Measurements from ENCODE around the gene LRRC70.

Gene LRRC70

DNA sequence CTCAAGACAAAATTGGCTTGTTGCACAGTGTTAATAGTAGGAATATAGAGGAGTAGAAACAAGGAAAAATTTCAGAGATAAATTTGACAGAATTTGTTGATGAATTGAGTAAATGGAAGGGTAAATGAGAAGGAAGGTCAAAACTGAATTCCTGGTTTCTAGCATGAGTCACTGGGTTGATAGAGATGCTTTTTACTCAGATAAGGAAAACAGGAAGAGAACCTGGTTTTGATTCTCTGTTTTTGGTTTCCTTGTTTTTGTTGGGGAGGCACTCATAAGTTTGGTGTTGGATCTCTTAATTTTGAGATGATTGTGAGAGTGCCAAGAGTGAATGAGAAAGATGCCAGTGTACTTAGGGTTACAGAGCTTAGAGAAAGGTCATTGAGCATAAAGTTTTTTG is 7.1 kb downstream of the LRRC70 start:
- TF ChIP-seq POLR2A (IDR thresholded peaks at IDR 0.05; ENCODE audit: low read depth, low read length): no peak
- no peak for DNase-seq (ENCODE audit: insufficient read length, low spot score)
- FAIRE-seq: no peak

- FAIRE-seq (no peak), DNase-seq (ENCODE audit: insufficient read length, low spot score) (no peak)
- no peak for TF ChIP-seq POLR2A (IDR thresholded peaks at IDR 0.05; ENCODE audit: low read depth, low read length)
Measured at GRCh38 chr5:62587737-62588136, 9.1 kb downstream of the LRRC70 start.

DNA sequence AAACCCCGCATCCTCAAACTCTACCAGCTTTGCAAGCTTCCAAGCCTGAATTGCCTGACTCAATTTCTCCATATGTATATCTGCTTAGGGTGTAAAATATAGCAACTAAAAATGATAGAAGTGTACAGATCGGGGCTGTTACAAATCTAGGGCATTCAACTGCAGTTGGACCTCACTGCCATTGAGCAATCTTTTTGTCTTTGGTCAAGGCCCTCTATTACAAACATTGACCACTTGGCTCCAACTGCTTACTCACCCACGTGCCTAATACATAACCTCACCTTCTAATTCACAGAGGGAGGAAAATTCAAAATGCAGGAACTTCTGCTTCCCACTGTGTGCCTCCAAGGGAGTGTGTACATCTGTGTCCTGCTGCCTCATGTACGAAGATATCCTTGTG is 10.0 kb downstream of the LRRC70 start:
- DNase-seq (ENCODE audit: insufficient read length, low spot score) (no peak), FAIRE-seq (no peak)
- no peak for TF ChIP-seq POLR2A (IDR thresholded peaks at IDR 0.05; ENCODE audit: low read depth, low read length)

GRCh38 chr5:62589504-62589903 is 10.9 kb downstream of the LRRC70 start:
- FAIRE-seq (no peak), DNase-seq (ENCODE audit: insufficient read length, low spot score) (no peak)
- no peak for TF ChIP-seq POLR2A (IDR thresholded peaks at IDR 0.05; ENCODE audit: low read depth, low read length)

GRCh38 chr5:62590387-62590786 is 11.8 kb downstream of the LRRC70 start:
- TF ChIP-seq POLR2A (IDR thresholded peaks at IDR 0.05; ENCODE audit: low read depth, low read length): no peak
- DNase-seq (ENCODE audit: insufficient read length, low spot score): no peak
- FAIRE-seq: no peak

DNA sequence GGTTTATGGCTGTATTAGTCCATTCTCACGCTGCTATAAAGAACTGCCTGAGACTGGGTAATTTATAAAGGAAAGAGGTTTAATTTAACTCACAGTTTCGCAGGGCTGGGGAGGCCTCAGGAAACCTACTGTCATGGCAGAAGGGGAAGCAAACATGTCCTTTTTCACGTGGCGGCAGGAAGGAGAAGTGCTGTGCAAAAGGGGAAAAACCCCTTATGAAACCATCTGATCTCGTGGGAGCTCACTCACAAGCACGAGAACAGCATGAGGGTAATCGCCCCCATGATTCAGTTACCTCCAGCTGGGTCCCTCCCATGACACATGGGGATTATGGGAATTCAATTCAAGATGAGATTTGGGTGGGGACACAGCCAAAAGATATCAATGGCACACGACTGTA is 13.9 kb downstream of the LRRC70 start:
- FAIRE-seq (no peak), DNase-seq (ENCODE audit: insufficient read length, low spot score) (no peak)
- no peak for TF ChIP-seq POLR2A (IDR thresholded peaks at IDR 0.05; ENCODE audit: low read depth, low read length)

DNA sequence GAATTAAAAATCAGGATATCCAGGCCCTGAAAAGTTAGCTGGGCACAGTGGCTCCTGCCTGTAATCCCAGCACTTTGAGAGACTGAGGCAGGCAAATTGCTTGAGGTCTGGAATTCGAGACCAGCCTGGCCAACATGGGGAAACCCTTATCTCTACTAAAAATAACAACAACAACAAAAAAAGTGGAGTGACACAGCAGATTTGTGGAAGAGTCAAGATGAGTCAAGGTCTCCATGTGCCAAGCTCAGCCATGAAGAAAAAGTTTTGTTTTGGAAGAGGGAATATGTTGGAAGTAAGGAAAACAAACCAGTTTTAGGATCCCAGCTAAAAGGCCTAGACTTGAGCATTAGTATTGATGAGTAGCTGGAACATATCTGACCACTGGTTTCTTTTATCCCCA is 14.7 kb downstream of the LRRC70 start:
- TF ChIP-seq POLR2A (IDR thresholded peaks at IDR 0.05; ENCODE audit: low read depth, low read length): no peak

DNA sequence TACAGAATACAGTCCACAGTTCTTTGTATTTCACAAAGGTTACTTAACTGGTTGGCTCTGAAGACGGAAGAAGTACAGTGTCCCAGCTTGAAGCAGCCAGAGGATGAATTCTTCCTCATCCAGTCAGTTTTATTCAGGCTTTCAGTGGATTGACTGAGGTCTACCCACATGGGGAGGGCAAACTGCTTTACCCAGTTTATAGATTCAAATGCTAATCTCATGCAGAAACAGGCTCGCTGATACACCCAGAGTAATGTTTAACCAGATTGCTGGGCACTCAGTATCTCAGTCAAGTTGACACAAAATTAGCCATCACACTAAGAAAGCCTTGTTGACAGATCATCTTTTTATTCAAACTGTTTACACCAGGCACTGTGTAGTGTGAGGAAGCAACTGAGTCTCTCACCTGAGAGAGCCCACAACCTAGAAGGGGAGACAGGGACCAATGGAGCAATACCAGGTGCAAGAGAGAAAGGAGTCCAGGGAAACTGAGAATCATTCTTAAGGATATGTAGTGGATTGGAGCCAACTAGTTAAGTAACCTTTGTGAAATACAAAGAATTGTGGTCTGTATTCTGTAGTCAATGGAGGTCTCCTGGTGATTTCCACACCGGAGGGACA is 15.9 kb downstream of the LRRC70 start:
- no peak for TF ChIP-seq POLR2A (IDR thresholded peaks at IDR 0.05; ENCODE audit: low read depth, low read length)
- no peak for FAIRE-seq
- no peak for DNase-seq (ENCODE audit: insufficient read length, low spot score)

More for the DNA sequence above, 14.7 kb downstream of the LRRC70 start:
- FAIRE-seq (no peak), DNase-seq (ENCODE audit: insufficient read length, low spot score) (no peak)

DNA sequence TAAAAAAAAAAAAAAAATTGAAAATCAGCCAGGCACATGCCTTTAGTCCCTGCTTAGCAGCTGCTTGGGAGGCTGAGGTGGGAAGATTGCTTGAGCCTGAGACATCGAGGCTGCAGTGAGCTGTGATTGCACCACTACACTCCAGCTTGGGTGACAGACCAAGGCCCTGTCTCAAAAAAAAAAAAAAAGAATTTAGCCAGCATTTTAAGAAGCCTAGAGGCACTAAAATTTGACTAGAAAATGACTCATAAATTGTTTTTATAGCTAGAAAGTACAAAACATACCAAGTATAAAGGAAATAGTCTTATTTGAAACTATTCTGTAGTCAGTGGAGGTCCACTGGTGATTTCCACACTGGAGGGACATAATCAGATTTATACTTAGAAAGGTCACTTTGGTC is 17.5 kb downstream of the LRRC70 start:
- FAIRE-seq (no peak), DNase-seq (ENCODE audit: insufficient read length, low spot score) (no peak)
- no peak for TF ChIP-seq POLR2A (IDR thresholded peaks at IDR 0.05; ENCODE audit: low read depth, low read length)

DNA sequence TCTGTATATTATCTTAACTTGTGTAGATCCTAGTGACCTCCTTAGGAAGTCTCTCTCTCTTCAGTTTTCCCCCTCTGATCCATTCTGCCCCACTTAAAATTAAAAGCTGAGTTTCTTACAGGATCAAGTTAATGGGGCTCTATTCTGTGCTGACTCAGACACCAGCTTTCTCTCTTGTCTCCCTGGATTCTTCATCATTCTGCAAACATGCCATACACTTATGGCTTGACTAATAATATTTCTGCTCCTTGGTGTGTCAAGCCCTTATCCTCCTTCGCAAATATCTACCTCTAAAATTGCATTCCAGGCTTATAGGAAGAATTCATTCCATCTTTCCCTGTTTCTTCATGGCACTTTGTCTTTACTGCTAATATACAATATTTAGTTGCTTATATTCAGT is 18.1 kb downstream of the LRRC70 start:
- no peak for TF ChIP-seq POLR2A (IDR thresholded peaks at IDR 0.05; ENCODE audit: low read depth, low read length)
- no peak for DNase-seq (ENCODE audit: insufficient read length, low spot score)
- no peak for FAIRE-seq

DNA sequence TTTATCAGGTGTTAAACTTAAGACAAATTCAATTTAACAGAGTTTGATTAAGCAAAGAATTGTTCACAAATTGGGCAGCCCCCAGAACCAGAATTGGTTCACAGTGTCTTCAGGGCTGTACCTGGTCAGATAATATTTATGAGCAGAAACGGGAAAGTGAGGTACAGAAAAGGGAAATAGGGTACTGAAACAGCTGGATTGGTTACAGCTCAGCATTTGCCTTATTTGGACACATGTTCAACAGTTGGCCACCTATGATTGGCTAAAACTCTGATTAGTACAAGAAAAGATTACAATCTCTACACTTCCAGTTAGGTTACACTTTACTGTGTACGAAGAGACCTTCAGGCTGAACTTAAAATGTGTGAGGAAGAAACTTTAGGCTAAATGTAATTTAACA is 18.7 kb downstream of the LRRC70 start:
- FAIRE-seq (no peak), DNase-seq (ENCODE audit: insufficient read length, low spot score) (no peak)
- TF ChIP-seq POLR2A (IDR thresholded peaks at IDR 0.05; ENCODE audit: low read depth, low read length): no peak

- TF ChIP-seq POLR2A (IDR thresholded peaks at IDR 0.05; ENCODE audit: low read depth, low read length): no peak
- FAIRE-seq: no peak
- no peak for DNase-seq (ENCODE audit: insufficient read length, low spot score)
Measured at GRCh38 chr5:62600560-62601252, 22.1 kb downstream of the LRRC70 start.

DNA sequence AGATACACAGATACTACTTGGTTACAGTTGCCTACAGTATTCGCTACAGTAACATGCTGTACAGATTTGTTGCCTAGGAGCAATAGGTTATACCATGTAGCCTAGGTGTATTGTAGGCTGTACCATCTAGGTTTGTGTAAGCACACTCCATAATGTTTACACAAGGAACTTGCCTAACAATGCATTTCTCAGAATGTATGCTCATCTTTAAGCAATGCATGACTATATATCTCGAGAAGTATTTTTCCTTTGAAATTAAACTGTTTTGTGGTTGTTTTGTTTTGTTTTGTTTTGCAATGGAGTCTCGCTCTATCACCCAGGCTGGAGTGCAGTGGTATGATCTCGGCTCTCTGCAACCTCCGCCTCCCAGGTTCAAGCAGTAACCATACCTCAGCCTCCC is 25.3 kb downstream of the LRRC70 start:
- FAIRE-seq: peak; percentile 45
- DNase-seq (ENCODE audit: insufficient read length, low spot score): no peak
- no peak for TF ChIP-seq POLR2A (IDR thresholded peaks at IDR 0.05; ENCODE audit: low read depth, low read length)

DNA sequence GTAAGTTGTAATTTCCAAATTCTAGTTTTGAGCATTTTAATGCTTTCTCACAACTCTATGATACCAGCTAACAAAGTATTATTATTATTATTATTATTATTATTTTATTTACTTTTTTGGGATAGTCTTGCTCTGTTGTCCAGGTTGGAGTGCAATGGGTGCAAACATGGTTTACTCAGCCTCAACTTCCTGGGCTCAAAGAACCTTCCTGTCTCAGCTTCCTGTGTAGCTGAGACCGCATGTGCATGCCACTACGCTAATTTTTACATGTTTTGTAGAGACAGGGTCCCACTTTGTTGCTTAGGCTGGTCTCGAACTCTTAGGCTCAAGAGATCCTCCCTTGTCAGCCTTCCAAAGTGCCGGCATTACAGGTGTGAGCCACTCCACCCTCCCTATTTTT is 27.0 kb downstream of the LRRC70 start:
- no peak for TF ChIP-seq POLR2A (IDR thresholded peaks at IDR 0.05; ENCODE audit: low read depth, low read length)
- DNase-seq (ENCODE audit: insufficient read length, low spot score) (no peak), FAIRE-seq (no peak)

DNA sequence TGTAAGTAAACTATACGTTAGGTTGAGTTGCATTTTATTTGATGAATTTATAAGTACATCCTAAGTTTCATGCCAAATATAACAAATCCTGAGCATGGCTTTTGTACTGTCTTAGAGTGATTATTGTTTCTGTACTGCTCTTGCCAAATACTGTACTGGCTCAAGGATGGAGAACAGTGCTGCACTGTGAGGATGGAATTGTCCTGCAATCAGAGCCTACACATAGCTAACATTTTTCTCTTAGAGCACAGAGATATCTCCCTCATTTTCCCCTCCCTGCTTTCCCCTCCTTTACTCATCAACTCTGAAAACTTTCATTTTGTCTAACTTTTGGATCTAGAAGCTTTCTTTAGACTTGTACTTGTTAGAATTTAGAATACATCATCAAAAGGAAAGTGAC is 28.3 kb downstream of the LRRC70 start:
- TF ChIP-seq POLR2A (IDR thresholded peaks at IDR 0.05; ENCODE audit: low read depth, low read length): no peak
- DNase-seq (ENCODE audit: insufficient read length, low spot score) (no peak), FAIRE-seq (no peak)

Data from H54 (cell line).